Measurements from ENCODE around the gene MERTK.

Gene MERTK

DNA sequence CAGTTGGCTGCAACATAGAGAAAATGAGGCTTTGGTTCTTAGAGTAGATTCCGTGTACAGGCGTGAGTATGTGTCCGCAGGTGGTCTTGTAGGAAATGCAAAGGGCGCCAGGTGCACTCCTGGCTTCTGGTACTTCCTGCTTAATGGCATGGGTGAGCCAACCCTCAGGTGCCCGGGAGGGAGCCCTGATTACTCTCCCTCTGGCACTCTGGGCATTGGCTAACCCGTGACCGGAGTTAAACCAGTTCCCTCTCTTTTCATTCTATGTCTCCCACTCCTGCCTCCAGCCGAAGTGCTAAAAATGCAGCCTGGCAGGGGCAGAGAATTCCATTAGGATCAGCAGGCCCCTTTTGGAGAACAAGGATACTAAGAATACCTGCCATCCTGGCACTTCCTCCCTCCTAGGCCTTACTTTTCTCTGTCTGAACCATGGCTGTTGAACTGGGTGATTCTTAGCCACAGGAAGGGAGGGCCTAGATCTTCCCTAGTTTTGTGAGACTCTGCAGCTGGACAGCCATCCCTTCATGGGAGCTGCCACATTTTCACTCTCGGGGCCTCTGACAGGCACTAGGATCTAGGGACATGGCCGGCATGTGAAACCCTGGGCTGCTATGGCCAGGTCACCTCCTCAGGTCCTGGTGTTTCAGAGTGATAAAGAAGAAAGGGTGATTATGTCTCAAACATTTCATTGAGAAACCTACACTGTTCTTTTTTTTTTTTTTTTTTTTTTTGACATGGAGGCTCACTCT lies 6.5 kb downstream of the MERTK start:
- TF ChIP-seq, protein P1, sequence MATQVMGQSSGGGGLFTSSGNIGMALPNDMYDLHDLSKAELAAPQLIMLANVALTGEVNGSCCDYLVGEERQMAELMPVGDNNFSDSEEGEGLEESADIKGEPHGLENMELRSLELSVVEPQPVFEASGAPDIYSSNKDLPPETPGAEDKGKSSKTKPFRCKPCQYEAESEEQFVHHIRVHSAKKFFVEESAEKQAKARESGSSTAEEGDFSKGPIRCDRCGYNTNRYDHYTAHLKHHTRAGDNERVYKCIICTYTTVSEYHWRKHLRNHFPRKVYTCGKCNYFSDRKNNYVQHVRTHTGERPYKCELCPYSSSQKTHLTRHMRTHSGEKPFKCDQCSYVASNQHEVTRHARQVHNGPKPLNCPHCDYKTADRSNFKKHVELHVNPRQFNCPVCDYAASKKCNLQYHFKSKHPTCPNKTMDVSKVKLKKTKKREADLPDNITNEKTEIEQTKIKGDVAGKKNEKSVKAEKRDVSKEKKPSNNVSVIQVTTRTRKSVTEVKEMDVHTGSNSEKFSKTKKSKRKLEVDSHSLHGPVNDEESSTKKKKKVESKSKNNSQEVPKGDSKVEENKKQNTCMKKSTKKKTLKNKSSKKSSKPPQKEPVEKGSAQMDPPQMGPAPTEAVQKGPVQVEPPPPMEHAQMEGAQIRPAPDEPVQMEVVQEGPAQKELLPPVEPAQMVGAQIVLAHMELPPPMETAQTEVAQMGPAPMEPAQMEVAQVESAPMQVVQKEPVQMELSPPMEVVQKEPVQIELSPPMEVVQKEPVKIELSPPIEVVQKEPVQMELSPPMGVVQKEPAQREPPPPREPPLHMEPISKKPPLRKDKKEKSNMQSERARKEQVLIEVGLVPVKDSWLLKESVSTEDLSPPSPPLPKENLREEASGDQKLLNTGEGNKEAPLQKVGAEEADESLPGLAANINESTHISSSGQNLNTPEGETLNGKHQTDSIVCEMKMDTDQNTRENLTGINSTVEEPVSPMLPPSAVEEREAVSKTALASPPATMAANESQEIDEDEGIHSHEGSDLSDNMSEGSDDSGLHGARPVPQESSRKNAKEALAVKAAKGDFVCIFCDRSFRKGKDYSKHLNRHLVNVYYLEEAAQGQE (IDR thresholded peaks at IDR 0.05; ENCODE audit: insufficient read depth in 1 of 2, low read depth in 2 of 2, low read length in 2 of 2) = no peak
- no peak for TF ChIP-seq FOXP2 (optimal IDR thresholded peaks at IDR 0.05; ENCODE audit: borderline replicate concordance, extremely low read depth, extremely low read length, insufficient read depth)

DNA sequence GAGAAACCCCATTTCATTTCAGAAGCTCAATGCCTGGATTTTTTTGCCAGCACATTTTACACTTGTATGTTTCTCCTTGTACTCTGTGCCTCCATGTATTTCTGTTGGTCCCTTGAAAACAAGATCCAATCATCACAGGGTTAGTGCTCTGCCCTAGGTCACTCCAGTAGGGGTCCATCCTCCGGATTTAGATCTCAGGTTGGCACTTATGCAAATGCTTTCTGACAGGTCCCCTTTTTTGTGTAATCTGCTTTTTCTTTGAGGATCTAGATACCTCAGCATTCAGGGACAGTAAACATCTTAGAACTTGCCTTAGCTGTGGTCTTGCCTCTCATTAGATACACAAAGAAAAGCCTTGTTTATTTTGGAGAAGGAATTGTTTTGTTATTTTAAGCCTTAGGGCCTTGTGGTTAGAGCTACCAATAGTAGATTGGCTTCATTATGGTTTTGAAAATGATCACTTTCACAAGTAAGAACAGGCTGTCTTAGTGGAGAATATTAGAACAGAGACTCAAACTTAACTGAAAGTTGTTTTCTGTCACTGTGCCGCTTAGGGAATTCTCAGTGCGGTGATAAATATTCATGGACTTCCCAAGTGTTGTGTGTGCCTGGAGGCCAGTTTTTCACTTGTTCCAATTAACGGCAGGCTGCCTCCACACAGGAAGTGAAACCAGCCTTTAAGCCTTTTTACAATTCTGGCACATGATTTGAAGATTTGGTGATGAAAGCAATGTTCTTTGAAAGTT lies 7.8 kb downstream of the MERTK start:
- TF ChIP-seq TAF1 (IDR thresholded peaks at IDR 0.05; ENCODE audit: borderline replicate concordance, insufficient read depth, low read length) (no peak; the same call in 1 of the 2 replicates), POLR2AphosphoS5 (IDR thresholded peaks at IDR 0.05; ENCODE audit: low read depth, low read length) (no peak), SIN3A (IDR thresholded peaks at IDR 0.05; ENCODE audit: borderline replicate concordance, insufficient read depth, low read length) (peak; percentile 78; the same call in 1 of the 2 replicates), FOXP2 (optimal IDR thresholded peaks at IDR 0.05; ENCODE audit: borderline replicate concordance, extremely low read depth, extremely low read length, insufficient read depth) (no peak)
- TF ChIP-seq, protein P1 (IDR thresholded peaks at IDR 0.05; ENCODE audit: insufficient read depth in 1 of 2, low read depth in 2 of 2, low read length in 2 of 2) = no peak

GRCh38 chr2:111908578-111908977 lies 10.2 kb downstream of the MERTK start:
- TF ChIP-seq SIN3A (IDR thresholded peaks at IDR 0.05; ENCODE audit: borderline replicate concordance, insufficient read depth, low read length) (no peak), POLR2AphosphoS5 (IDR thresholded peaks at IDR 0.05; ENCODE audit: low read depth, low read length) (no peak), TAF1 (IDR thresholded peaks at IDR 0.05; ENCODE audit: borderline replicate concordance, insufficient read depth, low read length) (no peak), FOXP2 (optimal IDR thresholded peaks at IDR 0.05; ENCODE audit: borderline replicate concordance, extremely low read depth, extremely low read length, insufficient read depth) (no peak)
- TF ChIP-seq, protein P1 (IDR thresholded peaks at IDR 0.05; ENCODE audit: insufficient read depth in 1 of 2, low read depth in 2 of 2, low read length in 2 of 2) = no peak

- TF ChIP-seq TAF1 (IDR thresholded peaks at IDR 0.05; ENCODE audit: borderline replicate concordance, insufficient read depth, low read length) (no peak), POLR2AphosphoS5 (IDR thresholded peaks at IDR 0.05; ENCODE audit: low read depth, low read length) (no peak), FOXP2 (optimal IDR thresholded peaks at IDR 0.05; ENCODE audit: borderline replicate concordance, extremely low read depth, extremely low read length, insufficient read depth) (no peak), SIN3A (IDR thresholded peaks at IDR 0.05; ENCODE audit: borderline replicate concordance, insufficient read depth, low read length) (no peak)
- TF ChIP-seq, protein P1 (IDR thresholded peaks at IDR 0.05; ENCODE audit: insufficient read depth in 1 of 2, low read depth in 2 of 2, low read length in 2 of 2) = no peak
Measured at GRCh38 chr2:111909079-111909478, 10.7 kb downstream of the MERTK start.

Measured in PFSK-1 (cell line).